ENCODE measurements around the gene ENGASE. TPM values are rescaled to one million over a fixed set of nuclear protein-coding genes. Genes with fewer than 3 reads are reported as not detected.

ENGASE gene
- total and polyA plus RNA-seq, 8 donors = 13.9 to 86.5 (median 21.6) TPM

GRCh38 chr17:79082311-79083190, 7.9 kb downstream of the ENGASE start:
- H3K27ac ChIP-seq = no peak overlapping the region
- no peaks in the 10 kb centered on the region for H3K27me3 ChIP-seq
- FAIRE-seq = no peak
- no peak overlapping the region for H3K4me3 ChIP-seq
- H3K9me3 ChIP-seq = no peaks in the 10 kb centered on the region
- TF ChIP-seq CTCF (IDR thresholded peaks at IDR 0.05) = peak; percentile 64 to 76 (median 66)
- peak; percentile 33 to 72 (median 54) for ATAC-seq
- peak in 4 of 6 donors; percentile 53 to 84 (median 68) for DNase-seq
- H3K4me1 ChIP-seq = no peaks in the 10 kb centered on the region
- H3K36me3 ChIP-seq = peaks cover 0 to 15% (median 8%) of the 10 kb centered on the region in 3 donors
- WGBS, 2 donors = 67 to 72% methylated on average over 41 of the region's 41 CpGs
- intact Hi-C loops (cut with DNase I) = no loop called here

GRCh38 chr17:79083191-79083971, 8.8 kb downstream of the ENGASE start:
- H3K9me3 ChIP-seq = no peaks in the 10 kb centered on the region
- intact Hi-C loops (cut with DNase I) = no loop called here
- no peak for TF ChIP-seq CTCF (IDR thresholded peaks at IDR 0.05)
- no peak for ATAC-seq
- no peak overlapping the region for H3K27ac ChIP-seq
- no peaks in the 10 kb centered on the region for H3K4me1 ChIP-seq
- FAIRE-seq = no peak
- H3K27me3 ChIP-seq = no peaks in the 10 kb centered on the region
- DNase-seq = peak in 2 of 6 donors; percentile 25 to 66
- WGBS, 2 donors = 88 to 92% methylated on average over 28 of the region's 28 CpGs
- no peak overlapping the region for H3K4me3 ChIP-seq
- H3K36me3 ChIP-seq = peaks cover 0 to 11% (median 8%) of the 10 kb centered on the region in 3 donors

DNA sequence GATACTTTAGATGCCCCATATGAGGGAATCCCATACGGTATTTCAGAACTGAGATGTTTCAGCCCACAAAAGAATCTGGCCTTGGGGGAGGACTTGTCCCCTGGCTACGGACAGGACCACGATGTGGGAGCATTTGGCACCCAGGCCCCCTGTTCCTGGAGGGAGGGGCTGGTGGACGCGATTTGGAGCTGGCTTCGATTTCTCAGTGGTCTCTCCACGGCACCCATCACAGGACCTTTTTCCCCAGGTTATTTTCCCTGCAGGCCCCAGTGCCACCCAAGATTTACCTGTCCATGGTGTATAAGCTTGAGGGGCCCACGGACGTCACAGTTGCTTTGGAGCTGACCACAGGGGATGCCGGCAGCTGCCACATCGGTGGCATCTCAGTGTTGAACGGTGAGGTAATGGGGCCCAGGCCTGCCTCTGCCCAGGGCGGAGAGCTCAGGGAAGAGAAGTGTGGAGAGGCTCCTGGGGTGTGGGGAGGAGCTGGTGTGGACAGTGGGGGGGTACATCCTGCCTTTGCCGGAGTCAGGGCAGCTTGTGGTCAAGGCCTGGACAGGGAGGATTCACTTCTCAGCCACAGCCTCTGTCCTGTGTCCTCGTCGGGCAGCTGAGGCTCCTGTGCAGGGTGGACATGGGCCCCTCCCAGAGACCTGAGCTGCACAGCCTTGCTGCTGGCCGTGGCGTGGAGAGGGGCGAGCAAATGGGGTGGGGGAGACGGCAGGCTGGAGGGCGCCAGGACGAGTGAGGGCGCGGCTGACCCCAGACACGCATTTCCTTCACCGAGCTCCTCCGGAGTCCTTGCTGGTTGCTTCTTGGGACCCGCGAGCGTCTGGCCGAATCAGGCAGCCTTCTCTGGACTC, 9.9 kb downstream of the ENGASE start:
- WGBS, 2 donors = 93 to 94% methylated on average over 31 of the region's 31 CpGs
- Histone ChIP-seq H3K4me1 (no peaks in the 10 kb centered on the region), H3K9me3 (no peaks in the 10 kb centered on the region), H3K36me3 (peaks cover 0 to 5% (median 3%) of the 10 kb centered on the region in 3 donors), H3K27me3 (no peaks in the 10 kb centered on the region), H3K27ac (no peak overlapping the region), H3K4me3 (no peak overlapping the region)
- no peak for ATAC-seq
- peak in 3 of 6 donors; percentile 13 to 52 (median 51) for DNase-seq
- FAIRE-seq = no peak
- intact Hi-C loops (cut with DNase I) = loop anchor here in 2 of 3 donors (5.0 kb wide), 2 partner anchors 303 to 313 kb away; no protein-coding TSS in a partner anchor
- TF ChIP-seq CTCF (IDR thresholded peaks at IDR 0.05) = no peak

DNA sequence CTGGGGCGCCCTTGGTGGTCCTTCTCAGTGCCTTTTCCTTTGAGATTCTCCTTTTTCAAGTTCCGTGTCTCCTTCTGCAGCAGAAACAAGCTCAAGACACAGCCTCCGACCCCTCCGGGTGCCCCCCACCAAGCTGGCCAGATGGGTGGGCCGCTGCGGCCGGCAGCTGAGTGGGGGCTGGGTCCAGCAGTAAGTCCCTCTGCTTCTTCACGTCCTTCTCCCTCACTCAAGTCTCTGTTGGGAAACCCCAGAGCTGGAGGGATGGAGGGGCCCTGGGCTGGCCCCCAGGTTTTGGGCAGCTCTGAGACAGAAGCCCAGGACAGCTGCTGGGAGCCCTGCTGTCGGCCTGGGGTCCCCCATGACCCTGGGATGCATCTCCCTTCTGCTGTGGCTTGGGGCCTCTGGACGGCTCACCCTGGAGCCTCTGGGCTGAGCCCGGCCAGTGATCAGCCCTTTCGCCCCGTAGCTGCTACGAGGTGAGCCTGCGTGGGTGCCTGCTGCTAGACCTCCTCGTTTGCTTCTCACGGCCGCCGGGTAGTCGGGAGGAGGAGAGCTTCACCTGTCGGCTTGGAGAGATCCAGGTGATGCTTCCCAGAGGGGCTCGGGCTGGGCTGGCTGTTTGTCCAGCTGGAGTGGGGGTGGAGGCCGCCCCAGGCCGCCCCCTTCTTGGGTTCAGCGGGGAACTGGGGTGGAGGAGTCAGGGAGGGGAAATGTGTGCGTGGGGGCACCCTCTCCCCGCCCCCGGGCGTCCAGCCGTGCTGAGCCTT, 10.7 kb downstream of the ENGASE start:
- WGBS, 2 donors = 88 to 93% methylated on average over 25 to 30 of the region's 30 CpGs
- DNase-seq = peak in 2 of 6 donors; percentile 20 to 68
- no peak for ATAC-seq

More for the DNA sequence above, 10.7 kb downstream of the ENGASE start:
- no peak overlapping the region for H3K27ac ChIP-seq
- TF ChIP-seq CTCF (IDR thresholded peaks at IDR 0.05) = no peak
- H3K9me3 ChIP-seq = no peaks in the 10 kb centered on the region
- peaks cover 0 to 3% (median 0%) of the 10 kb centered on the region in 4 donors for H3K27me3 ChIP-seq
- H3K4me3 ChIP-seq = no peak overlapping the region
- no peak for FAIRE-seq
- H3K4me1 ChIP-seq = no peaks in the 10 kb centered on the region
- H3K36me3 ChIP-seq = no peaks in the 10 kb centered on the region
- intact Hi-C loops (cut with DNase I) = loop anchor here in 2 of 3 donors (5.0 kb wide), 2 partner anchors 302 to 312 kb away; no protein-coding TSS in a partner anchor
